IMR-90 (cell line): ENCODE results near the gene FAM181B.

Experiments used
- BHLHE40 ChIP-seq: fragments of 150-350 bp; IDR thresholded peaks from 2 replicates; pipeline ENCODE4 v1.6.1; 2016; ENCODE audit warnings: mild to moderate bottlenecking, low read depth, low read length
- POLR2A ChIP-seq: IDR thresholded peaks from 2 replicates; pipeline ENCODE4 v1.6.1; 2012; ENCODE audit warnings: mild to moderate bottlenecking, low read depth, low read length
- RFX5 ChIP-seq: IDR thresholded peaks from 2 replicates; pipeline ENCODE4 v1.8.0; 2012; ENCODE audit warnings: low read depth, mild to moderate bottlenecking, low read length, moderate library complexity
- TF ChIP-seq, protein P1 (sequence below): conservative IDR thresholded peaks from 2 replicates; pipeline ENCODE4 v1.5.1; 2012; ENCODE audit warnings: mild to moderate bottlenecking, low read depth, low read length, improper control_type of control experiment
- TF ChIP-seq, protein P2 (sequence below): fragments of 150-350 bp; IDR thresholded peaks from 2 replicates; pipeline ENCODE4 v1.6.1; 2017; ENCODE audit warnings: mild to moderate bottlenecking, antibody characterized with exemption, low read length, low read depth

DNA sequence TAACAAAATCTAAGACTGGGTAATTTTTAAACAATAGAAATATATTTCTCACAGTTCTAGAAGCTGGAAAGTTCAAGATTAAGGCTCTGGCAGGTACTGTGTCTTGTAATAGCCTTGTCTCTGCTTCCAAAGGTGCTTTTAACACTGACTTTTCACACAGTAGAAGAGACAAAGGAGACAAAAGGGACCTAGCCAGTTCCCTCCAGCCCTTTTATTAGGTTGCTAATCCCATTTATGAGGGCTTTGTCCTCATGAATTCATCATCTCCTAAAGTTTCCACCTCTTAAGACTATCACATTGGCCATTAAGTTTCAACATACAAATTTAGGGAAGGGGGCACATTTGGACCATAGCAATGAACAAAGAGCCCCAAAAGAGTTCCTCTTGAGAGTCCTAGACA is 40.7 kb downstream of the FAM181B start:
- TF ChIP-seq, protein P1, sequence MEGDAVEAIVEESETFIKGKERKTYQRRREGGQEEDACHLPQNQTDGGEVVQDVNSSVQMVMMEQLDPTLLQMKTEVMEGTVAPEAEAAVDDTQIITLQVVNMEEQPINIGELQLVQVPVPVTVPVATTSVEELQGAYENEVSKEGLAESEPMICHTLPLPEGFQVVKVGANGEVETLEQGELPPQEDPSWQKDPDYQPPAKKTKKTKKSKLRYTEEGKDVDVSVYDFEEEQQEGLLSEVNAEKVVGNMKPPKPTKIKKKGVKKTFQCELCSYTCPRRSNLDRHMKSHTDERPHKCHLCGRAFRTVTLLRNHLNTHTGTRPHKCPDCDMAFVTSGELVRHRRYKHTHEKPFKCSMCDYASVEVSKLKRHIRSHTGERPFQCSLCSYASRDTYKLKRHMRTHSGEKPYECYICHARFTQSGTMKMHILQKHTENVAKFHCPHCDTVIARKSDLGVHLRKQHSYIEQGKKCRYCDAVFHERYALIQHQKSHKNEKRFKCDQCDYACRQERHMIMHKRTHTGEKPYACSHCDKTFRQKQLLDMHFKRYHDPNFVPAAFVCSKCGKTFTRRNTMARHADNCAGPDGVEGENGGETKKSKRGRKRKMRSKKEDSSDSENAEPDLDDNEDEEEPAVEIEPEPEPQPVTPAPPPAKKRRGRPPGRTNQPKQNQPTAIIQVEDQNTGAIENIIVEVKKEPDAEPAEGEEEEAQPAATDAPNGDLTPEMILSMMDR: no peak
- TF ChIP-seq POLR2A: no peak
- no peak for TF ChIP-seq RFX5
- TF ChIP-seq, protein P2, sequence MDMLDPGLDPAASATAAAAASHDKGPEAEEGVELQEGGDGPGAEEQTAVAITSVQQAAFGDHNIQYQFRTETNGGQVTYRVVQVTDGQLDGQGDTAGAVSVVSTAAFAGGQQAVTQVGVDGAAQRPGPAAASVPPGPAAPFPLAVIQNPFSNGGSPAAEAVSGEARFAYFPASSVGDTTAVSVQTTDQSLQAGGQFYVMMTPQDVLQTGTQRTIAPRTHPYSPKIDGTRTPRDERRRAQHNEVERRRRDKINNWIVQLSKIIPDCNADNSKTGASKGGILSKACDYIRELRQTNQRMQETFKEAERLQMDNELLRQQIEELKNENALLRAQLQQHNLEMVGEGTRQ: no peak
- TF ChIP-seq BHLHE40: no peak
